CD14-positive monocyte (primary cell): ENCODE data around the gene METTL1. TPM values are rescaled to one million over a fixed set of nuclear protein-coding genes. Genes with fewer than 3 reads are reported as not detected.

ENCODE experiments used
- DNase-seq, 3 donors: peaks; one replicate each; pipeline ENCODE4 v3.0.0-alpha.2; 2011 to 2022
- H2AFZ ChIP-seq: 2 replicates; pipeline ENCODE4 v1.6.0; 2012; ENCODE audit warnings: mild to moderate bottlenecking, low read depth, low read length, inconsistent platforms; ENCODE audit not compliant: insufficient read depth, poor library complexity, severe bottlenecking
- H3K27ac ChIP-seq, 2 donors: 1 replicate in 1 of 2; 2 replicates in 1 of 2; pipeline ENCODE4 v1.5.1; 2012 to 2013; ENCODE audit warnings: low read length in 2 of 2, control low read depth in 1 of 2, inconsistent platforms in 1 of 2, low read depth in 1 of 2, mild to moderate bottlenecking in 1 of 2
- H3K27me3 ChIP-seq, 2 donors: one replicate each; pipeline versions ENCODE4 v1.6.0 to v1.6.1; 2011 to 2013; ENCODE audit warnings: low read length in 2 of 2; ENCODE audit not compliant: control insufficient read depth in 2 of 2, insufficient read depth in 2 of 2
- H3K36me3 ChIP-seq, 2 donors: replicated peaks in 1 of 2; 1 replicate in 1 of 2; 2 replicates in 1 of 2; pipeline versions ENCODE4 v1.5.1 to v1.6.1; 2012 to 2013; ENCODE audit warnings: low read length in 2 of 2, control low read depth in 1 of 2, inconsistent platforms in 1 of 2, mild to moderate bottlenecking in 1 of 2; ENCODE audit not compliant: insufficient read depth in 2 of 2, control insufficient read depth in 1 of 2
- H3K4me1 ChIP-seq, 2 donors: 1 replicate in 1 of 2; 2 replicates in 1 of 2; pipeline versions ENCODE4 v1.5.1 to v1.6.1; 2012 to 2013; ENCODE audit warnings: low read length in 2 of 2, control low read depth in 1 of 2, inconsistent platforms in 1 of 2, mild to moderate bottlenecking in 1 of 2, moderate library complexity in 1 of 2; ENCODE audit not compliant: insufficient read depth in 2 of 2, control insufficient read depth in 1 of 2
- H3K4me2 ChIP-seq: replicated peaks from 2 replicates; pipeline ENCODE3; 2012; ENCODE audit warnings: low read length, moderate library complexity, mild to moderate bottlenecking; ENCODE audit not compliant: poor library complexity, severe bottlenecking; ENCODE audit errors: extremely low read depth
- H3K4me3 ChIP-seq, 3 experiments: fragments of 200-600 bp in 1 of 3; sonication (generic) in 1 of 3; replicated peaks in 1 of 3; 1 replicate in 2 of 3; 2 replicates in 1 of 3; pipeline ENCODE4 v1.5.1; 2011 to 2013; ENCODE audit warnings: low read length in 3 of 3, mild to moderate bottlenecking in 3 of 3, control low read depth in 2 of 3, low read depth in 2 of 3, inconsistent platforms in 1 of 3, moderate library complexity in 1 of 3
- H3K79me2 ChIP-seq: 2 replicates; pipeline ENCODE4 v1.6.0; 2012; ENCODE audit warnings: mild to moderate bottlenecking, control low read depth, inconsistent platforms, low read length, moderate library complexity; ENCODE audit not compliant: insufficient read depth
- H3K9ac ChIP-seq: 2 replicates; pipeline ENCODE4 v1.6.0; 2017; ENCODE audit warnings: low read length, mild to moderate bottlenecking; ENCODE audit not compliant: insufficient read depth, poor library complexity, severe bottlenecking
- H3K9me3 ChIP-seq, 2 donors: replicated peaks in 1 of 2; 1 replicate in 1 of 2; 2 replicates in 1 of 2; pipeline versions ENCODE4 v1.5.1 to v1.6.1; 2012 to 2013; ENCODE audit warnings: low read length in 2 of 2, control low read depth in 1 of 2; ENCODE audit not compliant: control insufficient read depth in 1 of 2, insufficient read depth in 1 of 2
- H4K20me1 ChIP-seq: 2 replicates; pipeline ENCODE4 v1.6.0; 2012; ENCODE audit warnings: mild to moderate bottlenecking, low read length, control low read depth, moderate library complexity; ENCODE audit not compliant: insufficient read depth
- H3K27ac Mint-ChIP-seq, 7 donors: one replicate each; pipeline ENCODE4 v1.8.0; 2020; ENCODE audit warnings: mild to moderate bottlenecking in 7 of 7, mixed read lengths in 7 of 7, moderate library complexity in 6 of 7, inconsistent platforms in 2 of 7
- H3K27me3 Mint-ChIP-seq, 3 donors: one replicate each; pipeline ENCODE4 v1.8.0; 2021 to 2022; ENCODE audit warnings: low read depth in 3 of 3, mild to moderate bottlenecking in 3 of 3, mixed read lengths in 3 of 3, moderate library complexity in 3 of 3, inconsistent platforms in 1 of 3
- H3K36me3 Mint-ChIP-seq, 2 donors: one replicate each; pipeline ENCODE4 v1.8.0; 2020; ENCODE audit warnings: mixed read lengths in 2 of 2, inconsistent platforms in 1 of 2, mild to moderate bottlenecking in 1 of 2
- H3K4me1 Mint-ChIP-seq: one replicate; pipeline ENCODE4 v1.8.0; 2020; ENCODE audit warnings: mild to moderate bottlenecking, mixed read lengths
- H3K4me3 Mint-ChIP-seq, 2 donors: one replicate each; pipeline ENCODE4 v1.8.0; 2020; ENCODE audit warnings: mild to moderate bottlenecking in 2 of 2, mixed read lengths in 2 of 2, moderate library complexity in 1 of 2
- H3K9me3 Mint-ChIP-seq, 7 donors: one replicate each; pipeline ENCODE4 v1.8.0; 2020 to 2022; ENCODE audit warnings: mixed read lengths in 7 of 7, mild to moderate bottlenecking in 6 of 7, moderate library complexity in 6 of 7, inconsistent platforms in 2 of 7
- WGBS: methylation state at CpG from one replicate; pipeline ENCODE4 v1.1.5; 2013; ENCODE audit warnings: missing lambda C conversion rate; ENCODE audit not compliant: insufficient coverage; 5-methylcytosine and 5-hydroxymethylcytosine counted together
- intact Hi-C, 2 donors: fragments of 100-400 bp; cut with micrococcal nuclease; formaldehyde crosslinking; loops; one replicate each; pipeline versions ENCODE4 v1.15.0 to v1.15.1; 2023
- polyA plus RNA-seq, 3 donors: library from polyadenylated mRNA; depleted of rRNA in 1 of 3; unstranded in 2 of 3; stranded (reverse) in 1 of 3; fragments of 300-500 nt in 2 of 3; fragments of >200 nt in 1 of 3; fragmentation: Illumina TruSeq in 2 of 3; gene quantifications; 1 replicate in 2 of 3; 2 replicates in 1 of 3; pipeline ENCODE4 v1.2.3, GENCODE V29; 2012 to 2021
- TF ChIP-seq, protein P1 (sequence below): fragments of 200-600 bp; IDR thresholded peaks from one replicate; pipeline ENCODE4 v1.8.0; 2022; ENCODE audit warnings: antibody characterized with exemption, mild to moderate bottlenecking

Gene METTL1
- polyA plus RNA-seq, 3 donors: 3.4 to 5.0 (median 3.7) TPM

GRCh38 chr12:57761391-57761998, 10.4 kb downstream of the METTL1 start:
- peaks cover 6 to 14% of the 10 kb centered on the region in 2 donors for H3K36me3 ChIP-seq
- H3K79me2 ChIP-seq: no peaks in the 10 kb centered on the region
- H3K9me3 ChIP-seq: peaks cover 0 to 3% of the 10 kb centered on the region in 2 donors
- no peak for DNase-seq
- Mint-ChIP-seq H3K27ac (no peak overlapping the region), H3K9me3 (peaks cover 0 to 15% (median 6%) of the 10 kb centered on the region in 7 donors), H3K27me3 (peaks cover 35 to 38% (median 37%) of the 10 kb centered on the region in 3 donors), H3K4me1 (peaks cover 30% of the 10 kb centered on the region), H3K4me3 (no peak overlapping the region), H3K36me3 (peaks cover 14% of the 10 kb centered on the region in 2 donors)
- H3K4me3 ChIP-seq: no peak overlapping the region
- peaks cover 27 to 38% of the 10 kb centered on the region in 2 donors for H3K27me3 ChIP-seq
- H2AFZ ChIP-seq: no peak overlapping the region
- H3K4me2 ChIP-seq: no peak overlapping the region
- no peaks in the 10 kb centered on the region for H4K20me1 ChIP-seq
- intact Hi-C loops: no loop called here
- no peak overlapping the region for H3K9ac ChIP-seq
- TF ChIP-seq, protein P1, sequence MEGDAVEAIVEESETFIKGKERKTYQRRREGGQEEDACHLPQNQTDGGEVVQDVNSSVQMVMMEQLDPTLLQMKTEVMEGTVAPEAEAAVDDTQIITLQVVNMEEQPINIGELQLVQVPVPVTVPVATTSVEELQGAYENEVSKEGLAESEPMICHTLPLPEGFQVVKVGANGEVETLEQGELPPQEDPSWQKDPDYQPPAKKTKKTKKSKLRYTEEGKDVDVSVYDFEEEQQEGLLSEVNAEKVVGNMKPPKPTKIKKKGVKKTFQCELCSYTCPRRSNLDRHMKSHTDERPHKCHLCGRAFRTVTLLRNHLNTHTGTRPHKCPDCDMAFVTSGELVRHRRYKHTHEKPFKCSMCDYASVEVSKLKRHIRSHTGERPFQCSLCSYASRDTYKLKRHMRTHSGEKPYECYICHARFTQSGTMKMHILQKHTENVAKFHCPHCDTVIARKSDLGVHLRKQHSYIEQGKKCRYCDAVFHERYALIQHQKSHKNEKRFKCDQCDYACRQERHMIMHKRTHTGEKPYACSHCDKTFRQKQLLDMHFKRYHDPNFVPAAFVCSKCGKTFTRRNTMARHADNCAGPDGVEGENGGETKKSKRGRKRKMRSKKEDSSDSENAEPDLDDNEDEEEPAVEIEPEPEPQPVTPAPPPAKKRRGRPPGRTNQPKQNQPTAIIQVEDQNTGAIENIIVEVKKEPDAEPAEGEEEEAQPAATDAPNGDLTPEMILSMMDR: no peak
- H3K27ac ChIP-seq: no peak overlapping the region
- H3K4me1 ChIP-seq: peaks cover 28 to 29% of the 10 kb centered on the region in 2 donors
- WGBS: 100% methylated on average over 2 of the region's 4 CpGs

GRCh38 chr12:57760347-57760982, 11.4 kb downstream of the METTL1 start:
- peaks cover 6 to 14% of the 10 kb centered on the region in 2 donors for H3K36me3 ChIP-seq
- Mint-ChIP-seq H3K4me1 (peaks cover 26% of the 10 kb centered on the region), H3K27me3 (peaks cover 25 to 27% (median 26%) of the 10 kb centered on the region in 3 donors), H3K27ac (no peak overlapping the region), H3K9me3 (peaks cover 0 to 8% (median 5%) of the 10 kb centered on the region in 7 donors), H3K36me3 (peaks cover 14% of the 10 kb centered on the region in 2 donors), H3K4me3 (no peak overlapping the region)
- H3K4me1 ChIP-seq: peaks cover 25 to 27% of the 10 kb centered on the region in 2 donors
- no peak overlapping the region for H2AFZ ChIP-seq
- H3K79me2 ChIP-seq: no peaks in the 10 kb centered on the region
- no peak overlapping the region for H3K4me3 ChIP-seq
- intact Hi-C loops: no loop called here
- no peak overlapping the region for H3K27ac ChIP-seq
- H3K9ac ChIP-seq: no peak overlapping the region
- H4K20me1 ChIP-seq: no peaks in the 10 kb centered on the region
- no peak for DNase-seq
- WGBS: no CpG with 5 or more reads among the region's 3 CpGs
- H3K9me3 ChIP-seq: no peaks in the 10 kb centered on the region
- TF ChIP-seq, protein P1: no peak
- no peak overlapping the region for H3K4me2 ChIP-seq
- H3K27me3 ChIP-seq: peaks cover 17 to 28% of the 10 kb centered on the region in 2 donors
